Mucosa of descending colon (tissue), 3 donors: Measurements from ENCODE around the gene TAGLN3. TPM values are rescaled to one million over a fixed set of nuclear protein-coding genes. Genes with fewer than 3 reads are reported as not detected.

Experiments
- ATAC-seq: fragments of 200-7000 bp; cut with Tn5 transposase; one replicate; pipeline ENCODE4 v1.9.1; 2020; ENCODE audit warnings: mild to moderate bottlenecking, moderate library complexity
- DNase-seq, 3 donors: peaks; one replicate each; pipeline ENCODE4 v3.0.0-alpha.2; 2020
- H3K36me3 ChIP-seq: fragments of 200-600 bp; one replicate; pipeline ENCODE4 v1.8.0; 2021; ENCODE audit warnings: low read depth, mild to moderate bottlenecking
- H3K4me1 ChIP-seq: fragments of 200-600 bp; one replicate; pipeline ENCODE4 v1.8.0; 2021; ENCODE audit warnings: low read depth, mild to moderate bottlenecking
- H3K4me3 ChIP-seq: fragments of 200-600 bp; one replicate; pipeline ENCODE4 v1.8.0; 2021; ENCODE audit warnings: mild to moderate bottlenecking
- H3K9me3 ChIP-seq: fragments of 200-600 bp; one replicate; pipeline ENCODE4 v1.8.0; 2021; ENCODE audit warnings: mild to moderate bottlenecking
- intact Hi-C, 2 donors: fragments of 100-400 bp; cut with DNase I in 1 of 2; cut with micrococcal nuclease in 1 of 2; formaldehyde crosslinking; loops; one replicate each; pipeline versions ENCODE4 v1.11.0 to v1.11.1; 2022; cut with DNase I, micrococcal nuclease
- total RNA-seq, 3 donors: library from RNA; stranded (reverse); fragmentation: NEBNext Ultra II Directional in 2 of 3; extraction: Animal tissue kit (Norgen Biotek cat#: 25700) in 2 of 3; gene quantifications; one replicate each; pipeline versions ENCODE4 v1.2.1 to v1.2.4, GENCODE V29; 2021 to 2023
- TF ChIP-seq, protein P1 (sequence below): fragments of 200-600 bp; IDR thresholded peaks from one replicate; pipeline ENCODE4 v1.8.0; 2022; ENCODE audit warnings: antibody characterized with exemption, mild to moderate bottlenecking
- donor health status: DM: no; HTN: no; CAD: no; lungs with moderate emphysema.
- donor health status: DM: no; HTN: no; CAD: no.
- donor health status: DM: no; HTN: yes; CAD: no.

Gene TAGLN3
- total RNA-seq, 3 donors from 2014 or later = 0.27 to 14.7 (median 0.49) TPM

GRCh38 chr3:112059497-112059896 is 60.8 kb downstream of the TAGLN3 start:
- Histone ChIP-seq H3K36me3 (no peaks in the 10 kb centered on the region), H3K9me3 (no peaks in the 10 kb centered on the region), H3K4me1 (no peaks in the 10 kb centered on the region), H3K4me3 (no peak overlapping the region)
- TF ChIP-seq, protein P1, sequence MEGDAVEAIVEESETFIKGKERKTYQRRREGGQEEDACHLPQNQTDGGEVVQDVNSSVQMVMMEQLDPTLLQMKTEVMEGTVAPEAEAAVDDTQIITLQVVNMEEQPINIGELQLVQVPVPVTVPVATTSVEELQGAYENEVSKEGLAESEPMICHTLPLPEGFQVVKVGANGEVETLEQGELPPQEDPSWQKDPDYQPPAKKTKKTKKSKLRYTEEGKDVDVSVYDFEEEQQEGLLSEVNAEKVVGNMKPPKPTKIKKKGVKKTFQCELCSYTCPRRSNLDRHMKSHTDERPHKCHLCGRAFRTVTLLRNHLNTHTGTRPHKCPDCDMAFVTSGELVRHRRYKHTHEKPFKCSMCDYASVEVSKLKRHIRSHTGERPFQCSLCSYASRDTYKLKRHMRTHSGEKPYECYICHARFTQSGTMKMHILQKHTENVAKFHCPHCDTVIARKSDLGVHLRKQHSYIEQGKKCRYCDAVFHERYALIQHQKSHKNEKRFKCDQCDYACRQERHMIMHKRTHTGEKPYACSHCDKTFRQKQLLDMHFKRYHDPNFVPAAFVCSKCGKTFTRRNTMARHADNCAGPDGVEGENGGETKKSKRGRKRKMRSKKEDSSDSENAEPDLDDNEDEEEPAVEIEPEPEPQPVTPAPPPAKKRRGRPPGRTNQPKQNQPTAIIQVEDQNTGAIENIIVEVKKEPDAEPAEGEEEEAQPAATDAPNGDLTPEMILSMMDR = no peak
- DNase-seq (no peak), ATAC-seq (no peak)
- intact Hi-C loops = no loop called here

DNA sequence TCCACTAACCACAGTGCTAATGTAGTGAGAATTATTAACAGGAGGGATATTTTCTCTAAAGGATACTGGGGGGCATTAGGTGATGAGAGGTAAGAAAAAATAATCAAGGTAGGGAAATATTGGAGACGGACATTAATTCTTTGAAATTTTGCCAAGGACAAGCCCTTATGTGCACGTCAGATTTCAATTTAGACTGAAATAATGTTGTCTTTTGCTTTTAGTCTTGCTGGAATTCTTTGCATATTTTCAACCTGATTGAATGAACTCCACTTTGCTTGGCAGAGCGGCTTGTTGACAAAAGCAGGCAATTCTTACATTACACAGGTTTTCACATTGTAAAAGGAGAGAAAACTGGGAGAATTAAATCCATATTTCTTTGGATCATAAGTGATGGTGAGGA is 62.4 kb downstream of the TAGLN3 start:
- DNase-seq (no peak), ATAC-seq (no peak)
- TF ChIP-seq, protein P1 = no peak
- H3K4me1 ChIP-seq = no peaks in the 10 kb centered on the region
- no peaks in the 10 kb centered on the region for H3K9me3 ChIP-seq
- no peak overlapping the region for H3K4me3 ChIP-seq
- intact Hi-C loops = no loop called here
- H3K36me3 ChIP-seq = no peaks in the 10 kb centered on the region

Other genes with a start within 250 kb of the TAGLN3 start
- 10 to 100 TPM in 2 of 3 donors, 1 to 10 TPM in 1; 9.4 to 90.2 (median 17.7) TPM for gene PHLDB2, start 139.7 kb upstream of the TAGLN3 start, total RNA-seq
- gene ABHD10, start 19.9 kb upstream of the TAGLN3 start, total RNA-seq = 10 to 100 TPM; 19.9 to 26.3 (median 22.4) TPM
- gene TMPRSS7, start 35.8 kb downstream of the TAGLN3 start, total RNA-seq = under 1 TPM in 1 of 3 donors, not detected in 2; 0.12 TPM
- 10 to 100 TPM; 22.6 to 49.9 (median 36.3) TPM for gene C3orf52, start 87.5 kb downstream of the TAGLN3 start, total RNA-seq
- under 1 TPM in 2 of 3 donors, not detected in 1; 0.36 to 0.41 TPM for gene GCSAM, start 134.3 kb downstream of the TAGLN3 start, total RNA-seq